MCF 10A (cell line): ENCODE measurements around the gene BSDC1. TPM values are rescaled to one million over a fixed set of nuclear protein-coding genes. Genes with fewer than 3 reads are reported as not detected.

Source experiments
- BruUV-seq: library from RNA; stranded (reverse); fragments of 400-500 nt; replicated peaks from 2 replicates; lab custom pipeline; 2021; lab: Mats Ljungman, UMichigan
- CTCF ChIA-PET: fragments of 300-600 bp; sonication (Branson Sonifier 250); formaldehyde crosslinking; extraction: SDS; loops from one replicate; lab custom pipeline; 2021; ENCODE audit warnings: antibody characterized with exemption, inconsistent platforms; lab: Yijun Ruan, JAX
- POLR2A ChIA-PET: fragments of 300-600, 350-650 bp; sonication (Branson Sonifier 250); formaldehyde crosslinking; extraction: SDS; loops from one replicate; lab custom pipeline; 2020; ENCODE audit warnings: antibody characterized with exemption, inconsistent platforms; lab: Yijun Ruan, JAX
- DNase-seq: peaks from one replicate; pipeline ENCODE4 v3.0.0-alpha.2; 2018; ENCODE audit not compliant: unreplicated experiment
- H3K27ac Mint-ChIP-seq: one replicate; pipeline ENCODE4 v1.8.0; 2022; ENCODE audit warnings: mild to moderate bottlenecking, low read depth, mixed read lengths; ENCODE audit not compliant: unreplicated experiment
- H3K27me3 Mint-ChIP-seq: one replicate; pipeline ENCODE4 v1.8.0; 2022; ENCODE audit warnings: mixed read lengths; ENCODE audit not compliant: insufficient read depth, unreplicated experiment
- H3K36me3 Mint-ChIP-seq: one replicate; pipeline ENCODE4 v1.8.0; 2022; ENCODE audit warnings: mild to moderate bottlenecking, moderate library complexity, mixed read lengths; ENCODE audit not compliant: insufficient read depth, unreplicated experiment
- H3K4me1 Mint-ChIP-seq: one replicate; pipeline ENCODE4 v1.8.0; 2022; ENCODE audit warnings: mixed read lengths; ENCODE audit not compliant: insufficient read depth, unreplicated experiment
- H3K4me3 Mint-ChIP-seq: one replicate; pipeline ENCODE4 v1.8.0; 2022; ENCODE audit warnings: mild to moderate bottlenecking, moderate library complexity, mixed read lengths; ENCODE audit not compliant: unreplicated experiment
- H3K9me3 Mint-ChIP-seq: one replicate; pipeline ENCODE4 v1.8.0; 2022; ENCODE audit warnings: mixed read lengths; ENCODE audit not compliant: unreplicated experiment
- intact Hi-C: fragments of 100-400 bp; cut with micrococcal nuclease; formaldehyde crosslinking; loops from 2 replicates; pipeline ENCODE4 v1.14.1; 2022
- total RNA-seq: library from RNA; stranded (reverse); gene quantifications from 2 replicates; pipeline ENCODE4 v1.2.3, GENCODE V29; 2022
- TF ChIP-seq, protein P1 (sequence below): fragments of 200-600 bp; IDR thresholded peaks from one replicate; pipeline ENCODE4 v1.8.0; 2022; ENCODE audit warnings: antibody characterized with exemption, mild to moderate bottlenecking; ENCODE audit not compliant: unreplicated experiment

BSDC1 gene
- total RNA-seq, 1 experiment from 2014 or later: 52.6 TPM

- CTCF ChIA-PET: no interaction called here
- Mint-ChIP-seq H3K27me3 (no peaks in the 10 kb centered on the region), H3K4me1 (no peaks in the 10 kb centered on the region), H3K36me3 (peaks cover 93% of the 10 kb centered on the region), H3K4me3 (no peak overlapping the region), H3K9me3 (no peaks in the 10 kb centered on the region), H3K27ac (no peak overlapping the region)
- no TSS peak for BruUV-seq
- POLR2A ChIA-PET: interaction anchor here (1.1 to 2.9 kb wide), 2 partner anchors 10 to 16 kb away, joined by 3 to 10 read pairs; partner anchors contain the start of gene BSDC1
- TF ChIP-seq, protein P1, sequence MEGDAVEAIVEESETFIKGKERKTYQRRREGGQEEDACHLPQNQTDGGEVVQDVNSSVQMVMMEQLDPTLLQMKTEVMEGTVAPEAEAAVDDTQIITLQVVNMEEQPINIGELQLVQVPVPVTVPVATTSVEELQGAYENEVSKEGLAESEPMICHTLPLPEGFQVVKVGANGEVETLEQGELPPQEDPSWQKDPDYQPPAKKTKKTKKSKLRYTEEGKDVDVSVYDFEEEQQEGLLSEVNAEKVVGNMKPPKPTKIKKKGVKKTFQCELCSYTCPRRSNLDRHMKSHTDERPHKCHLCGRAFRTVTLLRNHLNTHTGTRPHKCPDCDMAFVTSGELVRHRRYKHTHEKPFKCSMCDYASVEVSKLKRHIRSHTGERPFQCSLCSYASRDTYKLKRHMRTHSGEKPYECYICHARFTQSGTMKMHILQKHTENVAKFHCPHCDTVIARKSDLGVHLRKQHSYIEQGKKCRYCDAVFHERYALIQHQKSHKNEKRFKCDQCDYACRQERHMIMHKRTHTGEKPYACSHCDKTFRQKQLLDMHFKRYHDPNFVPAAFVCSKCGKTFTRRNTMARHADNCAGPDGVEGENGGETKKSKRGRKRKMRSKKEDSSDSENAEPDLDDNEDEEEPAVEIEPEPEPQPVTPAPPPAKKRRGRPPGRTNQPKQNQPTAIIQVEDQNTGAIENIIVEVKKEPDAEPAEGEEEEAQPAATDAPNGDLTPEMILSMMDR: no peak
- no peak for DNase-seq
- intact Hi-C loops: no loop called here
Measured at GRCh38 chr1:32377541-32378220, 16.6 kb downstream of the BSDC1 start.

GRCh38 chr1:32376199-32376598 is 18.0 kb downstream of the BSDC1 start:
- TF ChIP-seq, protein P1: no peak
- intact Hi-C loops: no loop called here
- no peaks in the 10 kb centered on the region for H3K4me1 Mint-ChIP-seq
- no peaks in the 10 kb centered on the region for H3K27me3 Mint-ChIP-seq
- peaks cover 92% of the 10 kb centered on the region for H3K36me3 Mint-ChIP-seq
- H3K27ac Mint-ChIP-seq: no peak overlapping the region
- POLR2A ChIA-PET: interaction anchor here (0.6 to 2.9 kb wide), 4 partner anchors 10 to 18 kb away, joined by 3 to 10 read pairs (median 3); partner anchors contain the start of gene BSDC1
- BruUV-seq: no TSS peak
- H3K4me3 Mint-ChIP-seq: no peak overlapping the region
- CTCF ChIA-PET: interaction anchor here (0.6 kb wide), 1 partner anchor 170 kb away, joined by 4 read pairs; no protein-coding TSS in a partner anchor
- no peak for DNase-seq
- H3K9me3 Mint-ChIP-seq: no peaks in the 10 kb centered on the region

DNA sequence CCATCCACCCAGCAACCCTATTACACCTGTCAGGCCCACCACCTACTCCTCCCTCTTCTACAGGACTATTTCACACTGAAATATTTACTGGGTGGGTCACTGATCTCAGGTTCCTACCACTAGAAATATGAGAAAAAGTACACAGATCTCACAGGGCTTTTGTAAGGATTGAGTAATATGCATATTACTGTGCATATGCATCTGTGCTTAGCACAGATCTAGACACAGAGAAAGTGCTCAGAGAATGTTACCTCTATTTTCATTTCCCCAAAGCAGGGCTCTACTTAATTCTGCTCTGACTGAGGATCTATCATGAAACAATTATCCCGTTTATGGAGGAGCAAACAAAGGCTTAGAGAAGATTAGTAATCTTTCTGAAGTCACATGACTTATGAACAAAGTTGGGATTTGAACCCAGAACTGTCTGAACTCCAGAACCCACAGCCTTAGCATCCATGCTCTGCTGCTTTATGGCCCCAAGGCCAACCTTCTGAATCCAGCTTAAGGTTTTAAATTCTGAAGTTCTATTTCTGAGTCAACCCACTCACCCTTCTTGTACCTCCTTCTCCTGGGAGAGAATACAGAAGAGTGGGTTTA is 20.1 kb downstream of the BSDC1 start:
- peak overlapping the region; percentile 21 for H3K27ac Mint-ChIP-seq
- CTCF ChIA-PET: interaction anchor here (1.0 kb wide), 1 partner anchor 11 kb away, joined by 4 read pairs; no protein-coding TSS in a partner anchor
- no TSS peak for BruUV-seq
- intact Hi-C loops: no loop called here
- H3K36me3 Mint-ChIP-seq: peaks cover 86% of the 10 kb centered on the region
- TF ChIP-seq, protein P1: no peak
- H3K9me3 Mint-ChIP-seq: no peaks in the 10 kb centered on the region
- DNase-seq: no peak
- no peak overlapping the region for H3K4me3 Mint-ChIP-seq
- POLR2A ChIA-PET: no interaction called here
- no peaks in the 10 kb centered on the region for H3K27me3 Mint-ChIP-seq
- no peaks in the 10 kb centered on the region for H3K4me1 Mint-ChIP-seq

- Mint-ChIP-seq H3K4me1 (no peaks in the 10 kb centered on the region), H3K36me3 (peaks cover 89% of the 10 kb centered on the region), H3K9me3 (no peaks in the 10 kb centered on the region), H3K27me3 (no peaks in the 10 kb centered on the region), H3K27ac (peak overlapping the region; percentile 21), H3K4me3 (no peak overlapping the region)
- intact Hi-C loops: no loop called here
- TF ChIP-seq, protein P1: no peak
- ChIA-PET POLR2A (no interaction called here), CTCF (interaction anchor here (0.5 kb wide), 1 partner anchor 10 kb away, joined by 5 read pairs; no protein-coding TSS in a partner anchor)
- DNase-seq: no peak
- no TSS peak for BruUV-seq
Measured at GRCh38 chr1:32372149-32372756, 22.0 kb downstream of the BSDC1 start.
